Right cardiac atrium (tissue), 5 donors: ENCODE measurements around the gene PLPPR5. TPM values are rescaled to one million over a fixed set of nuclear protein-coding genes. Genes with fewer than 3 reads are reported as not detected.

Experiments
- ATAC-seq, 2 donors: fragments of 200-7000 bp; cut with Tn5 transposase; one replicate each; pipeline versions ENCODE4 v1.8.0 to v1.9.1; 2020; ENCODE audit warnings: moderate library complexity in 2 of 2, mild to moderate bottlenecking in 1 of 2
- DNase-seq, 3 donors: peaks; one replicate each; pipeline ENCODE4 v3.0.0-alpha.2; 2020
- H3K27ac ChIP-seq: one replicate; pipeline ENCODE4 v1.5.1; 2013; ENCODE audit warnings: mild to moderate bottlenecking, low read length, control low read depth, moderate library complexity
- H3K27me3 ChIP-seq: one replicate; pipeline ENCODE4 v1.6.1; 2013; ENCODE audit not compliant: control insufficient read depth, insufficient read depth
- H3K4me1 ChIP-seq: one replicate; pipeline ENCODE4 v1.6.1; 2013; ENCODE audit warnings: low read length; ENCODE audit not compliant: control insufficient read depth, insufficient read depth
- H3K4me3 ChIP-seq: one replicate; pipeline ENCODE4 v1.5.1; 2013; ENCODE audit warnings: low read length, control low read depth
- H3K9me3 ChIP-seq: one replicate; pipeline ENCODE4 v1.6.1; 2013; ENCODE audit warnings: low read length; ENCODE audit not compliant: control insufficient read depth
- WGBS: extraction: QIAGEN DNeasy Blood & Tissue Kit; methylation state at CpG from one replicate; pipeline ENCODE4 v1.1.7; 2013; 5-methylcytosine and 5-hydroxymethylcytosine counted together
- intact Hi-C, 4 donors: fragments of 100-400 bp; cut with DNase I; formaldehyde crosslinking; loops; one replicate each; pipeline versions ENCODE4 v1.11.0 to v1.14.0; 2022 to 2023
- polyA plus RNA-seq: library from polyadenylated mRNA; stranded (reverse); fragments of 200-250 nt; gene quantifications from one replicate; pipeline ENCODE4 v1.2.3, GENCODE V29; 2013
- total RNA-seq, 4 donors: library from RNA; stranded (reverse); fragmentation: NEBNext Ultra II Directional; extraction: Animal tissue kit (Norgen Biotek cat#: 25700); gene quantifications; one replicate each; pipeline ENCODE4 v1.2.1, GENCODE V29; 2021
- donor health status: healthy with polysubstance abuse.
- donor health status: DM: no; HTN: yes; CAD: no.
- donor health status: DM: no; HTN: no; CAD: no.
- donor health status: DM: no; HTN: yes; CAD: no; lungs with severe emphysema.
- donor health status: DM: yes; HTN: yes; CAD: no.

PLPPR5 gene
- total and polyA plus RNA-seq, 5 donors = not detected

GRCh38 chr1:98849969-98850636, 154.6 kb downstream of the PLPPR5 start:
- no peaks in the 10 kb centered on the region for H3K4me1 ChIP-seq
- no peak overlapping the region for H3K4me3 ChIP-seq
- H3K27me3 ChIP-seq = no peaks in the 10 kb centered on the region
- DNase-seq (no peak), ATAC-seq (no peak)
- 87% methylated on average over 1 of the region's 1 CpG for WGBS
- intact Hi-C loops = no loop called here
- no peaks in the 10 kb centered on the region for H3K9me3 ChIP-seq
- no peak overlapping the region for H3K27ac ChIP-seq

- intact Hi-C loops = no loop called here
- H3K27ac ChIP-seq = no peak overlapping the region
- H3K4me3 ChIP-seq = no peak overlapping the region
- H3K4me1 ChIP-seq = no peaks in the 10 kb centered on the region
- no peaks in the 10 kb centered on the region for H3K27me3 ChIP-seq
- ATAC-seq = no peak
- DNase-seq = no peak
- WGBS = 74% methylated on average over 2 of the region's 2 CpGs
- no peaks in the 10 kb centered on the region for H3K9me3 ChIP-seq
Observed at GRCh38 chr1:98842241-98842640, 162.4 kb downstream of the PLPPR5 start.
